ENCODE measurements around the gene RAB3IL1.

GRCh38 chr11:61935861-61936260 lies 18.5 kb upstream of the RAB3IL1 start:
- TF ChIP-seq ZNF311 (CRISPR knock-in tag; IDR thresholded peaks at IDR 0.05) (no peak), TEAD1 (CRISPR knock-in tag; IDR thresholded peaks at IDR 0.05) (no peak), CTCF (IDR thresholded peaks at IDR 0.05 in 2 of 3, conservative IDR thresholded peaks at IDR 0.05 in 1 of 3; ENCODE audit: insufficient read depth in 2 of 3, low read depth in 1 of 3, low read length in 3 of 3) (no peak), EZH2 (IDR thresholded peaks at IDR 0.05; ENCODE audit: borderline replicate concordance, low read depth, low read length) (no peak), ESRRB (CRISPR knock-in tag; IDR thresholded peaks at IDR 0.05; ENCODE audit: borderline replicate concordance) (no peak), CEBPG (CRISPR knock-in tag; IDR thresholded peaks at IDR 0.05) (no peak), CEBPG (tag; conservative IDR thresholded peaks at IDR 0.05 in 1 of 2, IDR thresholded peaks at IDR 0.05 in 1 of 2) (no peak), SMARCB1 (IDR thresholded peaks at IDR 0.05; ENCODE audit: insufficient read length, low read depth) (no peak), KDM4B (IDR thresholded peaks at IDR 0.05; ENCODE audit: borderline replicate concordance in 2 of 2, low read depth in 1 of 2) (no peak), POLR2B (IDR thresholded peaks at IDR 0.05; ENCODE audit: low read depth, partially characterized antibody) (no peak), ZNF77 (CRISPR knock-in tag; IDR thresholded peaks at IDR 0.05) (no peak), ZBTB11 (CRISPR knock-in tag; IDR thresholded peaks at IDR 0.05) (no peak), KAT2B (IDR thresholded peaks at IDR 0.05; ENCODE audit: low read depth, low read length) (no peak), MEF2D (tag; conservative IDR thresholded peaks at IDR 0.05; ENCODE audit: low read depth) (no peak), MXD1 (CRISPR knock-in tag; IDR thresholded peaks at IDR 0.05; ENCODE audit: borderline replicate concordance, poor library complexity, severe bottlenecking) (no peak)

Measured in K562 (cell line).